ENCODE measurements around the gene GRAMD1B.

- no peak for TF ChIP-seq CTCF (IDR thresholded peaks at IDR 0.05)
- TF ChIP-seq POLR2A (IDR thresholded peaks at IDR 0.05), result no peak
These were observed 96.8 kb downstream of the GRAMD1B start for GRCh38 chr11:123526918-123527317.
